HCT116 (cell line): ENCODE measurements around the gene PNRC1. TPM values are rescaled to one million over a fixed set of nuclear protein-coding genes. Genes with fewer than 3 reads are reported as not detected.
"Not testable (repeated sequence)": the region's sequence is repeated elsewhere in the genome, so short reads cannot be mapped to it uniquely, and the experiment has no call there.

Experiments used
- ATAC-seq: fragments of 200-7000 bp; cut with Tn5 transposase; 2 replicates; pipeline ENCODE4 v1.9.1; 2020; ENCODE audit warnings: mild to moderate bottlenecking, moderate library complexity
- BruUV-seq: library from RNA; stranded (reverse); fragments of 400-500 nt; replicated peaks from 2 replicates; lab custom pipeline; 2021; lab: Mats Ljungman, UMichigan
- CTCF ChIA-PET: fragments of 300-600 bp; sonication (Branson Sonifier 250); formaldehyde crosslinking; loops from one replicate; lab custom pipeline; 2021; ENCODE audit warnings: antibody characterized with exemption; lab: Charles Lee
- POLR2A ChIA-PET: fragments of 300-600, 350-600 bp; sonication (Branson Sonifier 250); formaldehyde crosslinking; loops from one replicate; lab custom pipeline; 2021; ENCODE audit warnings: antibody characterized with exemption; lab: Charles Lee
- RAD21 ChIA-PET, 2 experiments: fragments of 300-600 bp; sonication (Branson Sonifier 250); formaldehyde crosslinking; loops; one replicate each; lab custom pipeline; 2023; ENCODE audit warnings: low total read pairs in 2 of 2; ENCODE audit not compliant: uncharacterized antibody in 2 of 2, unreplicated experiment in 2 of 2, low non-redundant PET in 1 of 2; lab: Charles Lee
- DNase-seq: peaks from one replicate; pipeline ENCODE4 v3.0.0-alpha.2; 2010; ENCODE audit warnings: low read depth, low spot score
- H2AFZ ChIP-seq: fragments of 200-600 bp; shearing (Covaris generic), sonication (generic); 2 replicates; pipeline ENCODE4 v1.6.1; 2017; ENCODE audit warnings: low read depth, mixed run types, mixed read lengths, antibody characterized with exemption, low read length; ENCODE audit not compliant: poor library complexity, severe bottlenecking
- H3K27ac ChIP-seq: 2 replicates; pipeline ENCODE4 v1.5.1; 2012; ENCODE audit warnings: low read depth, low read length
- H3K27me3 ChIP-seq: fragments of 200-600 bp; sonication (generic); 2 replicates; pipeline ENCODE4 v1.6.1; 2016; ENCODE audit warnings: mixed run types, low read length, mixed read lengths; ENCODE audit not compliant: insufficient read depth
- H3K36me3 ChIP-seq, 2 experiments: fragments of 200-500 bp in 1 of 2; fragments of 200-600 bp in 1 of 2; sonication (Bioruptor generic) in 1 of 2; sonication (generic) in 1 of 2; 2 replicates each; pipeline versions ENCODE4 v1.5.1 to v1.6.1; 2014 to 2016; ENCODE audit warnings: low read length in 2 of 2, inconsistent platforms in 1 of 2, mixed read lengths in 1 of 2, mixed run types in 1 of 2; ENCODE audit not compliant: insufficient read depth in 2 of 2, control insufficient read depth in 1 of 2
- H3K4me1 ChIP-seq, 2 experiments: fragments of 200-600 bp in 1 of 2; sonication (generic) in 1 of 2; 2 replicates each; pipeline versions ENCODE4 v1.5.1 to v1.6.1; 2012 to 2017; ENCODE audit warnings: low read length in 2 of 2, inconsistent platforms in 1 of 2, mild to moderate bottlenecking in 1 of 2, mixed read lengths in 1 of 2, mixed run types in 1 of 2, moderate library complexity in 1 of 2; ENCODE audit not compliant: insufficient read depth in 2 of 2, control insufficient read depth in 1 of 2
- H3K4me2 ChIP-seq: fragments of 200-600 bp; sonication (generic); 2 replicates; pipeline ENCODE4 v1.6.1; 2017; ENCODE audit warnings: mixed run types, low read length, mixed read lengths
- H3K4me3 ChIP-seq, 2 experiments: fragments of 200-600 bp in 1 of 2; sonication (generic) in 1 of 2; replicated peaks in 1 of 2; 2 replicates each; pipeline ENCODE4 v1.5.1; 2011 to 2016; ENCODE audit warnings: low read length in 2 of 2, control low read depth in 1 of 2, low read depth in 1 of 2, mild to moderate bottlenecking in 1 of 2, mixed read lengths in 1 of 2, mixed run types in 1 of 2
- H3K79me2 ChIP-seq: fragments of 200-600 bp; sonication (generic); 2 replicates; pipeline ENCODE4 v1.6.1; 2017; ENCODE audit warnings: mild to moderate bottlenecking, mixed run types, low read length, moderate library complexity, mixed read lengths; ENCODE audit not compliant: insufficient read depth
- H3K9ac ChIP-seq: fragments of 200-600 bp; sonication (generic); 2 replicates; pipeline ENCODE4 v1.6.1; 2016; ENCODE audit warnings: low read length, mixed read lengths
- H3K9me2 ChIP-seq: fragments of 200-600 bp; sonication (generic), shearing (Covaris generic); 2 replicates; pipeline ENCODE4 v1.6.1; 2017; ENCODE audit warnings: mixed run types, mild to moderate bottlenecking, moderate library complexity; ENCODE audit not compliant: insufficient read depth
- H3K9me3 ChIP-seq, 2 experiments: fragments of 200-500 bp in 1 of 2; fragments of 200-600 bp in 1 of 2; sonication (Bioruptor generic) in 1 of 2; sonication (generic) in 1 of 2; 2 replicates each; pipeline ENCODE4 v1.6.1; 2014 to 2017; ENCODE audit warnings: low read length in 2 of 2, mixed read lengths in 2 of 2, inconsistent platforms in 1 of 2, low read depth in 1 of 2, mild to moderate bottlenecking in 1 of 2, mixed run types in 1 of 2, moderate library complexity in 1 of 2; ENCODE audit not compliant: control insufficient read depth in 1 of 2, insufficient read depth in 1 of 2
- H4K20me1 ChIP-seq: fragments of 200-600 bp; sonication (generic), shearing (Covaris generic); 2 replicates; pipeline ENCODE4 v1.6.1; 2017; ENCODE audit warnings: mixed run types, mild to moderate bottlenecking, moderate library complexity; ENCODE audit not compliant: insufficient read depth
- CTCF ChIP-seq, 3 experiments: fragments of 200-600 bp in 1 of 3; sonication (generic) in 1 of 3; IDR thresholded peaks in 2 of 3; conservative IDR thresholded peaks in 1 of 3; 2 replicates each; pipeline ENCODE4 v1.5.1; 2012 to 2017; ENCODE audit warnings: low read depth in 2 of 3, low read length in 2 of 3, antibody characterized with exemption in 1 of 3, borderline replicate concordance in 1 of 3, control low read depth in 1 of 3, mild to moderate bottlenecking in 1 of 3, mixed read lengths in 1 of 3, mixed run types in 1 of 3, moderate library complexity in 1 of 3; ENCODE audit not compliant: insufficient read depth in 1 of 3
- EGR1 ChIP-seq: IDR thresholded peaks from 2 replicates; pipeline ENCODE4 v1.6.1; 2012; ENCODE audit warnings: low read depth
- ELF1 ChIP-seq: IDR thresholded peaks from 2 replicates; pipeline ENCODE4 v1.6.1; 2012; ENCODE audit warnings: low read depth, borderline replicate concordance
- EZH2phosphoT487 ChIP-seq: fragments of 200-600 bp; IDR thresholded peaks from 2 replicates; pipeline ENCODE4 v1.6.1; 2018; ENCODE audit warnings: antibody characterized with exemption, borderline replicate concordance
- JUND ChIP-seq: IDR thresholded peaks from 2 replicates; pipeline ENCODE4 v1.6.1; 2012
- RAD21 ChIP-seq: IDR thresholded peaks from 2 replicates; pipeline ENCODE4 v1.6.1; 2012; ENCODE audit warnings: low read depth, mild to moderate bottlenecking
- SIN3A ChIP-seq: IDR thresholded peaks from 2 replicates; pipeline ENCODE4 v1.6.1; 2012; ENCODE audit warnings: low read depth
- SP1 ChIP-seq: IDR thresholded peaks from 2 replicates; pipeline ENCODE4 v1.6.1; 2012; ENCODE audit warnings: low read depth
- SRF ChIP-seq: IDR thresholded peaks from 2 replicates; pipeline ENCODE4 v1.6.1; 2012; ENCODE audit warnings: low read depth
- YY1 ChIP-seq: IDR thresholded peaks from 2 replicates; pipeline ENCODE4 v1.6.1; 2011; ENCODE audit warnings: low read length, low read depth, moderate library complexity, mild to moderate bottlenecking; ENCODE audit not compliant: insufficient replicate concordance; ENCODE audit errors: extremely low read depth
- ZFX ChIP-seq: fragments of 450-650 bp; IDR thresholded peaks from 2 replicates; pipeline ENCODE4 v1.6.1; 2017
- ZNF274 ChIP-seq: fragments of 200-500 bp; sonication (Bioruptor generic); IDR thresholded peaks from 2 replicates; pipeline ENCODE4 v1.6.1; 2014; ENCODE audit warnings: mild to moderate bottlenecking, low read depth, low read length, inconsistent platforms
- intact Hi-C: fragments of 100-400 bp; cut with micrococcal nuclease; formaldehyde crosslinking; loops from 2 replicates; pipeline ENCODE4 v1.10.0; 2022
- total RNA-seq: library from RNA; stranded (reverse); gene quantifications from one replicate; pipeline ENCODE4 v1.2.1, GENCODE V29; 2021; ENCODE audit not compliant: unreplicated experiment
- TF ChIP-seq, protein P1 (sequence below): IDR thresholded peaks from 2 replicates; pipeline ENCODE4 v1.6.1; 2012
- TF ChIP-seq, protein P2 (sequence below): IDR thresholded peaks from 2 replicates; pipeline ENCODE4 v1.6.1; 2012

The PNRC1 gene
- total RNA-seq, 1 experiment from 2014 or later, result 66.8 TPM

DNA sequence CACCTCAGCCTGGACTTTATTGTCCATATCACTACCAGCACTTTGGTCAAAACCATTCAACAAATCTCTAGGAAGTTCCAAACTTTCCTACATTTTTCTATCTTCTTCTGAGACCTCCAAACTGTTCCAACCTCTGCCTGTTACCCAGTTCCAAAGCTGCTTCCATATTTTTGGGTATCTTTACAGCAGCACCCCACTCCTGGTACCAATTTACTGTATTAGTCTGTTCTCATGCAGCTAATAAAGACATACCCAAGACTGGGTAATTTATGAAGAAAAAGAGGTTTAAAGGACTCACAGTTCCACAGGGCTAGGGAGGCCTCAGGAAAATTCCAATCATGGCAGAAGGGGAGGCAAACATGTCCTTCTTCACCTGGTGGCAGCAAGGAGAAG is 42.7 kb upstream of the PNRC1 start:
- not testable (repeated sequence) for H3K4me3 ChIP-seq

GRCh38 chr6:89042664-89043063 is 37.9 kb upstream of the PNRC1 start:
- POLR2A ChIA-PET, result no interaction called here
- no peaks in the 10 kb centered on the region for H3K27me3 ChIP-seq
- no peaks in the 10 kb centered on the region; a peak in 1 of 4 replicates for H3K9me3 ChIP-seq
- H3K4me1 ChIP-seq, result no peaks in the 10 kb centered on the region
- no TSS peak for BruUV-seq
- RAD21 ChIA-PET, result no interaction called here
- H2AFZ ChIP-seq, result no peak overlapping the region
- no peaks in the 10 kb centered on the region for H3K36me3 ChIP-seq
- H3K79me2 ChIP-seq, result no peaks in the 10 kb centered on the region
- no peaks in the 10 kb centered on the region for H3K9me2 ChIP-seq
- no peak for ATAC-seq
- H3K4me3 ChIP-seq, result no peak overlapping the region
- no peak overlapping the region for H3K27ac ChIP-seq
- no peaks in the 10 kb centered on the region for H4K20me1 ChIP-seq
- CTCF ChIA-PET, result no interaction called here
- intact Hi-C loops, result no loop called here
- H3K9ac ChIP-seq, result no peak overlapping the region
- H3K4me2 ChIP-seq, result no peak overlapping the region
- DNase-seq, result no peak
- TF ChIP-seq, protein P1, sequence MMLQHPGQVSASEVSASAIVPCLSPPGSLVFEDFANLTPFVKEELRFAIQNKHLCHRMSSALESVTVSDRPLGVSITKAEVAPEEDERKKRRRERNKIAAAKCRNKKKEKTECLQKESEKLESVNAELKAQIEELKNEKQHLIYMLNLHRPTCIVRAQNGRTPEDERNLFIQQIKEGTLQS, result no peak
- no peak for TF ChIP-seq SP1
- TF ChIP-seq YY1, result no peak
- no peak for TF ChIP-seq RAD21
- TF ChIP-seq EZH2phosphoT487, result no peak
- no peak for TF ChIP-seq JUND
- no peak for TF ChIP-seq SRF
- no peak for TF ChIP-seq ZFX
- no peak for TF ChIP-seq EGR1
- TF ChIP-seq CTCF (IDR thresholded peaks at IDR 0.05 in 2 of 3, conservative IDR thresholded peaks at IDR 0.05 in 1 of 3; ENCODE audit: borderline replicate concordance in 1 of 3, insufficient read depth in 1 of 3, low read depth in 2 of 3, low read length in 2 of 3), result no peak
- TF ChIP-seq, protein P2, sequence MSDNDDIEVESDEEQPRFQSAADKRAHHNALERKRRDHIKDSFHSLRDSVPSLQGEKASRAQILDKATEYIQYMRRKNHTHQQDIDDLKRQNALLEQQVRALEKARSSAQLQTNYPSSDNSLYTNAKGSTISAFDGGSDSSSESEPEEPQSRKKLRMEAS, result no peak
- no peak for TF ChIP-seq ELF1
- TF ChIP-seq ZNF274, result no peak
- TF ChIP-seq SIN3A, result no peak

More for the DNA sequence above, 42.7 kb upstream of the PNRC1 start:
- H2AFZ ChIP-seq, H3K27ac ChIP-seq, H3K4me2 ChIP-seq, H3K36me3 ChIP-seq, CTCF ChIA-PET, H3K9me3 ChIP-seq, H3K79me2 ChIP-seq, H3K9ac ChIP-seq, DNase-seq, RAD21 ChIA-PET, H3K27me3 ChIP-seq, H3K9me2 ChIP-seq, intact Hi-C loops, BruUV-seq, H4K20me1 ChIP-seq, ATAC-seq, H3K4me1 ChIP-seq, POLR2A ChIA-PET: not testable (repeated sequence)
- TF ChIP-seq CTCF (IDR thresholded peaks at IDR 0.05 in 2 of 3, conservative IDR thresholded peaks at IDR 0.05 in 1 of 3; ENCODE audit: borderline replicate concordance in 1 of 3, insufficient read depth in 1 of 3, low read depth in 2 of 3, low read length in 2 of 3), result peak in 2 of 3 experiments; percentile 15 to 17; a peak in 2 of 6 replicates
